ENCODE measurements around the gene CELF5.
"Not testable (repeated sequence)": the region's sequence is repeated elsewhere in the genome, so short reads cannot be mapped to it uniquely, and the experiment has no call there.

CELF5 gene

GRCh38 chr19:3292958-3293529 is 68.6 kb downstream of the CELF5 start:
- DNase-seq (ENCODE audit: low read depth) = no peak

GRCh38 chr19:3293560-3293959 is 69.1 kb downstream of the CELF5 start:
- DNase-seq (ENCODE audit: low read depth) = no peak

- no peak for DNase-seq (ENCODE audit: low read depth)
These were observed 69.8 kb downstream of the CELF5 start for GRCh38 chr19:3294080-3294850.

- DNase-seq (ENCODE audit: low read depth) = no peak
These were observed 71.1 kb downstream of the CELF5 start for GRCh38 chr19:3295581-3295980.

- DNase-seq (ENCODE audit: low read depth) = no peak
These were observed 71.6 kb downstream of the CELF5 start for GRCh38 chr19:3296034-3296433.

- DNase-seq (ENCODE audit: low read depth) = no peak
These were observed 72.0 kb downstream of the CELF5 start for GRCh38 chr19:3296446-3296845.

- no peak for DNase-seq (ENCODE audit: low read depth)
These were observed 74.5 kb downstream of the CELF5 start for GRCh38 chr19:3298853-3299449.

- DNase-seq (ENCODE audit: low read depth) = not testable (repeated sequence)
These were observed 76.1 kb downstream of the CELF5 start for GRCh38 chr19:3300566-3300965.

- no peak for DNase-seq (ENCODE audit: low read depth)
These were observed 78.3 kb downstream of the CELF5 start for GRCh38 chr19:3302755-3303154.

- DNase-seq (ENCODE audit: low read depth) = peak; percentile 77
These were observed 80.5 kb downstream of the CELF5 start for GRCh38 chr19:3304871-3305423.

- no peak for DNase-seq (ENCODE audit: low read depth)
These were observed 85.3 kb downstream of the CELF5 start for GRCh38 chr19:3309724-3310123.

GRCh38 chr19:3310280-3310679 is 85.8 kb downstream of the CELF5 start:
- DNase-seq (ENCODE audit: low read depth) = no peak

GRCh38 chr19:3310711-3311110 is 86.2 kb downstream of the CELF5 start:
- no peak for DNase-seq (ENCODE audit: low read depth)

GRCh38 chr19:3313199-3313575 is 88.7 kb downstream of the CELF5 start:
- DNase-seq (ENCODE audit: low read depth) = no peak

GRCh38 chr19:3314962-3315675 is 90.7 kb downstream of the CELF5 start:
- no peak for DNase-seq (ENCODE audit: low read depth)

- DNase-seq (ENCODE audit: low read depth) = no peak
These were observed 91.2 kb downstream of the CELF5 start for GRCh38 chr19:3315676-3315973.

- no peak for DNase-seq (ENCODE audit: low read depth)
These were observed 91.7 kb downstream of the CELF5 start for GRCh38 chr19:3316132-3316648.

GRCh38 chr19:3316659-3317207 is 92.3 kb downstream of the CELF5 start:
- no peak for DNase-seq (ENCODE audit: low read depth)

GRCh38 chr19:3319643-3320353 is 95.3 kb downstream of the CELF5 start:
- peak; percentile 67 for DNase-seq (ENCODE audit: low read depth)

- DNase-seq (ENCODE audit: low read depth) = no peak
These were observed 95.9 kb downstream of the CELF5 start for GRCh38 chr19:3320354-3320670.

- no peak for DNase-seq (ENCODE audit: low read depth)
These were observed 96.4 kb downstream of the CELF5 start for GRCh38 chr19:3320853-3321252.

GRCh38 chr19:3321696-3322095 is 97.2 kb downstream of the CELF5 start:
- DNase-seq (ENCODE audit: low read depth) = no peak

All from amniotic epithelial cell (primary cell).